Liver (tissue), 9 donors: ENCODE data around the gene TMEM229A. TPM values are rescaled to one million over a fixed set of nuclear protein-coding genes. Genes with fewer than 3 reads are reported as not detected.

ENCODE experiments used
- DNase-seq: peaks from one replicate; pipeline ENCODE4 v3.0.0-alpha.2; 2017; ENCODE audit warnings: low spot score
- H3K27ac ChIP-seq, 2 donors: one replicate each; pipeline ENCODE4 v1.7.0; 2013; ENCODE audit warnings: inconsistent platforms in 2 of 2, low read length in 2 of 2, control low read depth in 1 of 2, low read depth in 1 of 2, mild to moderate bottlenecking in 1 of 2
- H3K27me3 ChIP-seq, 4 donors: one replicate each; pipeline versions ENCODE4 v1.6.1 to v1.7.0; 2013; ENCODE audit warnings: low read length in 3 of 4, inconsistent platforms in 1 of 4, mild to moderate bottlenecking in 1 of 4, moderate library complexity in 1 of 4; ENCODE audit not compliant: control insufficient read depth in 4 of 4, insufficient read depth in 4 of 4
- H3K36me3 ChIP-seq, 4 donors: one replicate each; pipeline versions ENCODE4 v1.6.1 to v1.7.0; 2013; ENCODE audit warnings: low read length in 3 of 4, mild to moderate bottlenecking in 3 of 4, low read depth in 1 of 4, moderate library complexity in 1 of 4; ENCODE audit not compliant: control insufficient read depth in 4 of 4, insufficient read depth in 3 of 4
- H3K4me1 ChIP-seq, 4 donors: one replicate each; pipeline versions ENCODE4 v1.6.1 to v1.7.0; 2013; ENCODE audit warnings: low read length in 3 of 4, mild to moderate bottlenecking in 3 of 4, moderate library complexity in 1 of 4; ENCODE audit not compliant: control insufficient read depth in 4 of 4, insufficient read depth in 4 of 4
- H3K4me3 ChIP-seq, 3 donors: one replicate each; pipeline versions ENCODE4 v1.6.1 to v1.7.0; 2013; ENCODE audit warnings: low read length in 3 of 3, control low read depth in 1 of 3, low read depth in 1 of 3, mild to moderate bottlenecking in 1 of 3
- H3K9ac ChIP-seq, 2 donors: one replicate each; pipeline ENCODE4 v1.7.0; 2013; ENCODE audit warnings: low read length in 2 of 2, mild to moderate bottlenecking in 2 of 2, moderate library complexity in 2 of 2, control low read depth in 1 of 2, low read depth in 1 of 2
- H3K9me3 ChIP-seq, 4 donors: one replicate each; pipeline versions ENCODE4 v1.6.1 to v1.7.0; 2013; ENCODE audit warnings: low read length in 3 of 4; ENCODE audit not compliant: control insufficient read depth in 4 of 4
- EGR1 ChIP-seq, 2 donors: IDR thresholded peaks; 2 replicates each; pipeline ENCODE4 v1.6.1; 2016 to 2018; ENCODE audit warnings: antibody characterized with exemption in 2 of 2, low read depth in 2 of 2
- FOXA1 ChIP-seq: IDR thresholded peaks from 2 replicates; pipeline ENCODE4 v1.6.1; 2016; ENCODE audit warnings: antibody characterized with exemption
- FOXA2 ChIP-seq: IDR thresholded peaks from 2 replicates; pipeline ENCODE4 v1.6.1; 2016; ENCODE audit warnings: antibody characterized with exemption
- GABPA ChIP-seq, 2 donors: IDR thresholded peaks in 1 of 2; conservative IDR thresholded peaks in 1 of 2; 2 replicates each; pipeline ENCODE4 v1.6.1; 2016; ENCODE audit warnings: antibody characterized with exemption in 2 of 2, mild to moderate bottlenecking in 1 of 2, moderate library complexity in 1 of 2
- HNF4A ChIP-seq, 2 donors: conservative IDR thresholded peaks; 2 replicates each; pipeline ENCODE4 v1.6.1; 2016; ENCODE audit warnings: antibody characterized with exemption in 2 of 2, mild to moderate bottlenecking in 2 of 2
- HNF4G ChIP-seq: IDR thresholded peaks from 2 replicates; pipeline ENCODE4 v1.6.1; 2016; ENCODE audit warnings: antibody characterized with exemption
- JUND ChIP-seq, 2 donors: IDR thresholded peaks; 2 replicates each; pipeline ENCODE4 v1.6.1; 2016; ENCODE audit warnings: antibody characterized with exemption in 2 of 2
- NR2F2 ChIP-seq: IDR thresholded peaks from 2 replicates; pipeline ENCODE4 v1.6.1; 2016; ENCODE audit warnings: antibody characterized with exemption
- REST ChIP-seq: IDR thresholded peaks from 2 replicates; pipeline ENCODE4 v1.6.1; 2016; ENCODE audit warnings: antibody characterized with exemption, mild to moderate bottlenecking
- SP1 ChIP-seq: IDR thresholded peaks from 2 replicates; pipeline ENCODE4 v1.6.1; 2018; ENCODE audit warnings: antibody characterized with exemption, mild to moderate bottlenecking
- TAF1 ChIP-seq: conservative IDR thresholded peaks from 2 replicates; pipeline ENCODE4 v1.6.1; 2016; ENCODE audit warnings: antibody characterized with exemption, mild to moderate bottlenecking
- YY1 ChIP-seq: IDR thresholded peaks from 2 replicates; pipeline ENCODE4 v1.6.1; 2016; ENCODE audit warnings: antibody characterized with exemption, mild to moderate bottlenecking
- ZBTB33 ChIP-seq: IDR thresholded peaks from 2 replicates; pipeline ENCODE4 v1.6.1; 2016; ENCODE audit warnings: antibody characterized with exemption
- WGBS: extraction: QIAGEN DNeasy Blood & Tissue Kit; methylation state at CpG from one replicate; pipeline ENCODE4 v1.1.7; 2013; 5-methylcytosine and 5-hydroxymethylcytosine counted together
- polyA plus RNA-seq, 2 donors: library from polyadenylated mRNA; stranded (reverse) in 1 of 2; unstranded in 1 of 2; fragments of 200-250 nt in 1 of 2; fragments of >200 nt in 1 of 2; fragmentation: Nextera tagmentation in 1 of 2; extraction: Ambion mirVana in 1 of 2; gene quantifications; one replicate each; pipeline versions ENCODE4 v1.2.1 to v1.2.3, GENCODE V29; 2013 to 2015
- total RNA-seq, 2 donors: library from RNA; depleted of rRNA; stranded (reverse); fragments of >200 nt; gene quantifications; one replicate each; pipeline ENCODE4 v1.2.3, GENCODE V29; 2014
- donor health status: healthy.
- donor health status: healthy.
- donor health status: healthy.
- donor health status: healthy.
- donor health status: healthy.

Gene TMEM229A
- total and polyA plus RNA-seq, 4 donors, result 0.23 TPM; not detected in 3

DNA sequence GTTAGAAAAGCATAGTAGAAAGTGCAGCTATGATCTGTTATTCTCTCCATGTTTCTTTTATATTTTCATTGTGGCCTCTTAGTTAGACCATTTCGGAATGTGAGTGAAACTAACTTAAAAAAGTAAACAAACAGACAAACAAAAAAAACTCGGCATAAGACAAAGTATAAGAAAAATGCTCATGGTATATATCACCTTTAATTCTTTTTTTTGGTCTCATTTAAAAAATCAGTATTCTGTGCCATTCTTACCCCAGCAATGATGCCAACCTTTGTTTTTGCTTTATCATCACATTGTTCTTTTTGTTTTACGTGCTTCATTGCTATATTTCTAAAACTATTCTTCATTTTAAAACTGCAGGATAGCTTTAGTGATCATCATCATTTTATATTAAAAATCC is 2.8 kb upstream of the TMEM229A start:
- no peaks in the 10 kb centered on the region for H3K36me3 ChIP-seq
- no peak for DNase-seq
- peaks cover 8 to 19% (median 16%) of the 10 kb centered on the region in 4 donors for H3K4me1 ChIP-seq
- H3K4me3 ChIP-seq, result no peak overlapping the region
- H3K9ac ChIP-seq, result no peak overlapping the region
- WGBS, result 81% methylated on average over 3 of the region's 3 CpGs
- TF ChIP-seq EGR1 (IDR thresholded peaks at IDR 0.05; ENCODE audit: low read depth in 2 of 2) (no peak), FOXA2 (no peak), YY1 (no peak), REST (no peak), SP1 (no peak), HNF4G (no peak), JUND (IDR thresholded peaks at IDR 0.05) (no peak), TAF1 (no peak), HNF4A (conservative IDR thresholded peaks at IDR 0.05) (no peak)
- no peak overlapping the region for H3K27ac ChIP-seq
- peaks cover 0 to 17% (median 7%) of the 10 kb centered on the region in 4 donors for H3K27me3 ChIP-seq
- no peaks in the 10 kb centered on the region for H3K9me3 ChIP-seq

DNA sequence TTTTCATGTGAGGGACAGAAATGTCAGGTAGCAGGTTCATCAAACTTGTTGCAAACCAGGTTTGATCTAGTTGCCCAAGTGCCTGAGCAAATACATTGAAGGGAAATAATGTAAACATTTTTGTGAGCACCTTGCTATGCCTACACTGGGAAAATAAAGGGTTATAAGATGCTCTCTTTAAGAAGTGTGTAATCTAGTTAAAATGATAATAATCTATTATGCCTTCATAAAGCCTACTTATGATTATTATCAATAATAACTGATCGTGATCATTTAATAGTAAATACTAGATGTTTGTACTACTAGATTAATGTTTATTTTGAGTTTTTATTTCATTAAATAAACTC is 1.9 kb upstream of the TMEM229A start:
- no peak overlapping the region for H3K27ac ChIP-seq
- H3K9me3 ChIP-seq, result no peaks in the 10 kb centered on the region
- H3K36me3 ChIP-seq, result no peaks in the 10 kb centered on the region
- H3K27me3 ChIP-seq, result peaks cover 0 to 19% (median 7%) of the 10 kb centered on the region in 4 donors
- WGBS, result 83% methylated on average over 1 of the region's 1 CpG
- TF ChIP-seq GABPA (IDR thresholded peaks at IDR 0.05 in 1 of 2, conservative IDR thresholded peaks at IDR 0.05 in 1 of 2), result no peak
- no peak for TF ChIP-seq NR2F2
- TF ChIP-seq EGR1 (IDR thresholded peaks at IDR 0.05; ENCODE audit: low read depth in 2 of 2), result no peak
- TF ChIP-seq TAF1, result no peak
- H3K9ac ChIP-seq, result no peak overlapping the region
- no peak for DNase-seq
- peaks cover 8 to 19% (median 16%) of the 10 kb centered on the region in 4 donors for H3K4me1 ChIP-seq
- H3K4me3 ChIP-seq, result no peak overlapping the region

GRCh38 chr7:124033807-124034753 is 1.2 kb upstream of the TMEM229A start:
- H3K27me3 ChIP-seq, result peaks cover 0 to 19% (median 7%) of the 10 kb centered on the region in 4 donors
- no peak overlapping the region for H3K27ac ChIP-seq
- no peak overlapping the region for H3K9ac ChIP-seq
- H3K4me3 ChIP-seq, result no peak overlapping the region
- no peak for DNase-seq
- H3K36me3 ChIP-seq, result no peaks in the 10 kb centered on the region
- WGBS, result 47% methylated on average over 16 of the region's 16 CpGs
- H3K4me1 ChIP-seq, result peaks cover 8 to 19% (median 16%) of the 10 kb centered on the region in 4 donors
- no peak for TF ChIP-seq FOXA1
- TF ChIP-seq ZBTB33, result no peak
- no peak for TF ChIP-seq SP1
- H3K9me3 ChIP-seq, result no peaks in the 10 kb centered on the region
